Measurements from ENCODE around the gene ARSB. TPM values are rescaled to one million over a fixed set of nuclear protein-coding genes. Genes with fewer than 3 reads are reported as not detected.
"Not testable (repeated sequence)": the region's sequence is repeated elsewhere in the genome, so short reads cannot be mapped to it uniquely, and the experiment has no call there.

Gene ARSB
- total RNA-seq, 1 donor from 2014 or later = 21.6 TPM

- H3K4me1 ChIP-seq = no peaks in the 10 kb centered on the region
- DNase-seq (no peak), ATAC-seq (no peak)
- H3K27ac ChIP-seq = no peak overlapping the region
- H3K36me3 ChIP-seq = no peaks in the 10 kb centered on the region
- no peak overlapping the region for H3K4me3 ChIP-seq
- H3K9me3 ChIP-seq = no peaks in the 10 kb centered on the region
- no peaks in the 10 kb centered on the region for H3K27me3 ChIP-seq (ENCODE audit: low read depth)
- TF ChIP-seq CTCF (IDR thresholded peaks at IDR 0.05) = no peak
- intact Hi-C loops (cut with DNase I) = no loop called here
Observed at GRCh38 chr5:78855026-78855425, 130.1 kb downstream of the ARSB start.

- H3K27me3 ChIP-seq (ENCODE audit: low read depth); intact Hi-C loops (cut with DNase I); H3K9me3 ChIP-seq; DNase-seq; ATAC-seq; H3K36me3 ChIP-seq; H3K4me1 ChIP-seq; H3K27ac ChIP-seq; H3K4me3 ChIP-seq: not testable (repeated sequence)
Observed at GRCh38 chr5:78851891-78852290, 133.2 kb downstream of the ARSB start.

DNA sequence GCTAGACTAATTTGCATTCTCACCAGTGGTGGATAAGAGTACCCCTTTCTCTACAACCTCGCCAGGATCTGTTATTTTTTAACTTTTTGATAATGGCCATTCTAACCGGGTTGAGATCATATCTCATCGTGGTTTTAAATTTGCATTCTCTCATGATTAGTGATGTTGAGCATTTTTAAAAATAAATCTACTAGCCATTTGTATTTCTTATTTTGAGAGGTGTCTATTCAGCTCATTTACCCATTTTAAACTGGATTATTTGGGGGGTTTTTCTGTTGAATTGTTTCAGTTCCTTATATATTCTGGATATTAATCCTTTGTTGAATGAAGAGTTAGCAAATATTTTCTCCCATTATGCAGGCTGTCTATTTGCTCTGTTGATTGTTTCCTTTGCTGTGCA, 139.6 kb downstream of the ARSB start:
- DNase-seq = no peak

GRCh38 chr5:78843436-78843835, 141.7 kb downstream of the ARSB start:
- H3K27me3 ChIP-seq (ENCODE audit: low read depth) = no peaks in the 10 kb centered on the region
- no peaks in the 10 kb centered on the region for H3K9me3 ChIP-seq
- ATAC-seq (no peak), DNase-seq (no peak)
- H3K4me1 ChIP-seq = no peaks in the 10 kb centered on the region
- H3K27ac ChIP-seq = no peak overlapping the region
- intact Hi-C loops (cut with DNase I) = no loop called here
- no peak for TF ChIP-seq CTCF (IDR thresholded peaks at IDR 0.05)
- H3K36me3 ChIP-seq = no peaks in the 10 kb centered on the region
- H3K4me3 ChIP-seq = no peak overlapping the region

More for the DNA sequence above, 139.6 kb downstream of the ARSB start:
- TF ChIP-seq CTCF (IDR thresholded peaks at IDR 0.05) = no peak
- Histone ChIP-seq H3K27ac (no peak overlapping the region), H3K36me3 (no peaks in the 10 kb centered on the region), H3K9me3 (no peaks in the 10 kb centered on the region), H3K27me3 (ENCODE audit: low read depth) (no peaks in the 10 kb centered on the region), H3K4me1 (no peaks in the 10 kb centered on the region), H3K4me3 (no peak overlapping the region)
- no peak for ATAC-seq
- intact Hi-C loops (cut with DNase I) = no loop called here

DNA sequence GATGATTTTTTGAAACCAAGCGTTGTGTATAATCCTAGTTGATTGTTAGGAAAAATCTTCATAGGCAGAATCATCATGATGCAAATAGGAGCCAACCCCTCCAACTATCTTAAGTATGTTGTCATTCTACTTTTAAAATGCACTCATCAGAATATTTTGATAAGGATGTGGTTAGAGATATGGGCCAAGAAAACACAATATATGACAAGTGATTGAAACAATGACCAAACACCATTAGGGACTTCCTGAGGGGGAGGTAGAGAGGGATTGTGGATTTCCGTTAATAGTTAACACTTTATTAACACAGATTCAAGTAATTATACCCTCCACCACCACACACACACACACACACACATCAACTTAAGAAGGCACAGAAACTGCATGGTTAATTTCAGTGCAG, 143.3 kb downstream of the ARSB start:
- Histone ChIP-seq H3K9me3 (no peaks in the 10 kb centered on the region), H3K27ac (no peak overlapping the region), H3K4me1 (no peaks in the 10 kb centered on the region), H3K27me3 (ENCODE audit: low read depth) (no peaks in the 10 kb centered on the region), H3K4me3 (no peak overlapping the region), H3K36me3 (no peaks in the 10 kb centered on the region)
- no peak for TF ChIP-seq CTCF (IDR thresholded peaks at IDR 0.05)
- DNase-seq (no peak), ATAC-seq (no peak)
- intact Hi-C loops (cut with DNase I) = no loop called here

- Histone ChIP-seq H3K4me3 (no peak overlapping the region), H3K4me1 (no peaks in the 10 kb centered on the region), H3K9me3 (no peaks in the 10 kb centered on the region), H3K36me3 (no peaks in the 10 kb centered on the region), H3K27ac (no peak overlapping the region), H3K27me3 (ENCODE audit: low read depth) (no peaks in the 10 kb centered on the region)
- TF ChIP-seq CTCF (IDR thresholded peaks at IDR 0.05) = no peak
- intact Hi-C loops (cut with DNase I) = no loop called here
- ATAC-seq = no peak
- DNase-seq = no peak
Observed at GRCh38 chr5:78838753-78839152, 146.4 kb downstream of the ARSB start.
